ENCODE data around the gene TMEM204. TPM values are rescaled to one million over a fixed set of nuclear protein-coding genes. Genes with fewer than 3 reads are reported as not detected.

Gene TMEM204
- total and polyA plus RNA-seq, 8 donors: 2.4 to 9.8 (median 5.0) TPM

- TF ChIP-seq, protein P1, sequence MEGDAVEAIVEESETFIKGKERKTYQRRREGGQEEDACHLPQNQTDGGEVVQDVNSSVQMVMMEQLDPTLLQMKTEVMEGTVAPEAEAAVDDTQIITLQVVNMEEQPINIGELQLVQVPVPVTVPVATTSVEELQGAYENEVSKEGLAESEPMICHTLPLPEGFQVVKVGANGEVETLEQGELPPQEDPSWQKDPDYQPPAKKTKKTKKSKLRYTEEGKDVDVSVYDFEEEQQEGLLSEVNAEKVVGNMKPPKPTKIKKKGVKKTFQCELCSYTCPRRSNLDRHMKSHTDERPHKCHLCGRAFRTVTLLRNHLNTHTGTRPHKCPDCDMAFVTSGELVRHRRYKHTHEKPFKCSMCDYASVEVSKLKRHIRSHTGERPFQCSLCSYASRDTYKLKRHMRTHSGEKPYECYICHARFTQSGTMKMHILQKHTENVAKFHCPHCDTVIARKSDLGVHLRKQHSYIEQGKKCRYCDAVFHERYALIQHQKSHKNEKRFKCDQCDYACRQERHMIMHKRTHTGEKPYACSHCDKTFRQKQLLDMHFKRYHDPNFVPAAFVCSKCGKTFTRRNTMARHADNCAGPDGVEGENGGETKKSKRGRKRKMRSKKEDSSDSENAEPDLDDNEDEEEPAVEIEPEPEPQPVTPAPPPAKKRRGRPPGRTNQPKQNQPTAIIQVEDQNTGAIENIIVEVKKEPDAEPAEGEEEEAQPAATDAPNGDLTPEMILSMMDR (IDR thresholded peaks at IDR 0.05): no peak
- peak overlapping the region in 3 of 4 donors; percentile 16 to 59 (median 34) for H3K27ac ChIP-seq
- intact Hi-C loops (cut with DNase I): no loop called here
- ATAC-seq: no peak
- H3K36me3 ChIP-seq: no peaks in the 10 kb centered on the region
- no peak for FAIRE-seq
- H3K4me3 ChIP-seq: no peak overlapping the region
- 82 to 89% methylated on average over 10 of the region's 10 CpGs for WGBS, 2 donors
- H3K4me1 ChIP-seq: peaks cover 0 to 4% (median 0%) of the 10 kb centered on the region in 3 donors
- no peaks in the 10 kb centered on the region for H3K9me3 ChIP-seq
- no peaks in the 10 kb centered on the region for H3K27me3 ChIP-seq
- peak in 1 of 6 donors; percentile 40 for DNase-seq
Measured at GRCh38 chr16:1532771-1533170, 695 bp upstream of the TMEM204 start.

DNA sequence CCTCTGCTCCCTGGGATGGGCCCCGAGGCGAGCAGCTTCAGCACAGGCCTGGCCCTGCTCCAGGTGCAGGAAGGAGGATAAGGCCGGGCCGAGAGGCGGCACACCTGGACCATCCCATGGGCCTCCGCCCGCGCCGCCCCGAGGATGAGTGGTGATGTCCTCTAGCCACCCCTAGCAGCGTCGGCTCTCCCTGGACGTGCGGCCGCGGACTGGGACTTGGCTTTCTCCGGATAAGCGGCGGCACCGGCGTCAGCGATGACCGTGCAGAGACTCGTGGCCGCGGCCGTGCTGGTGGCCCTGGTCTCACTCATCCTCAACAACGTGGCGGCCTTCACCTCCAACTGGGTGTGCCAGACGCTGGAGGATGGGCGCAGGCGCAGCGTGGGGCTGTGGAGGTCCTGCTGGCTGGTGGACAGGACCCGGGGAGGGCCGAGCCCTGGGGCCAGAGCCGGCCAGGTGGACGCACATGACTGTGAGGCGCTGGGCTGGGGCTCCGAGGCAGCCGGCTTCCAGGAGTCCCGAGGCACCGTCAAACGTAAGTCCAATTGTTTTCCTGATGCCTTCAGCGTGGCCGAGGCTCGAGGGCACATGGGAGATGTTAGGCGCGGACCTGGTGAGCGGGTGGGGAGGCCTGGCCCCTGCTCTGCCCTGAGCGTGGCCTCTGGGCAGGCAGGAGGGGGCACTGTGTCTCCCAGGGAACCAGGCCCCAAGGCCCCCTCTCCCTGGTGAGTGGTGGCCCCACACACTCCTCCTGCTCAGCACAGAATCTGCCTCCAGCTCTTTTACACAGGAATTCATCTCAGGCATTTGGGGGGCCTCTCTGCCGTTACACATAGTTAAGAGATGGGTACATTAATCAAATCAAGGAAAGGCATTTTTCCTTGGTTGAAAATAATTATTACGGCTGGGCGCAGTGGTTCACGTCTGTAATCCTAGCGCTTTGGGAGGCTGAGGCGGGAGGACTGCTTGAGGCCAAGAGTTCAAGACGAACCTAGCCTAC, 855 bp downstream of the TMEM204 start:
- Histone ChIP-seq H3K4me1 (no peaks in the 10 kb centered on the region), H3K4me3 (peak overlapping the region; percentile 7 to 41 (median 22))

GRCh38 chr16:1535391-1536291, 2.2 kb downstream of the TMEM204 start:
- TF ChIP-seq, protein P1 (IDR thresholded peaks at IDR 0.05): no peak
- H3K4me1 ChIP-seq: no peaks in the 10 kb centered on the region
- no peaks in the 10 kb centered on the region for H3K36me3 ChIP-seq
- ATAC-seq (no peak), FAIRE-seq (no peak), DNase-seq (no peak)
- WGBS, 2 donors: 76 to 78% methylated on average over 39 of the region's 39 CpGs
- H3K27me3 ChIP-seq: no peaks in the 10 kb centered on the region
- intact Hi-C loops (cut with DNase I): no loop called here
- H3K27ac ChIP-seq: no peak overlapping the region
- no peaks in the 10 kb centered on the region for H3K9me3 ChIP-seq
- H3K4me3 ChIP-seq: peak overlapping the region in 2 of 4 donors; percentile 34 to 41

More for the DNA sequence above, 855 bp downstream of the TMEM204 start:
- intact Hi-C loops (cut with DNase I): no loop called here
- 77 to 80% methylated on average over 50 to 57 of the region's 57 CpGs for WGBS, 2 donors
- no peak for FAIRE-seq
- no peaks in the 10 kb centered on the region for H3K36me3 ChIP-seq
- no peaks in the 10 kb centered on the region for H3K27me3 ChIP-seq
- peak overlapping the region in 3 of 4 donors; percentile 28 to 59 (median 33) for H3K27ac ChIP-seq
- TF ChIP-seq, protein P1 (IDR thresholded peaks at IDR 0.05): no peak
- ATAC-seq: peak in 1 of 4 donors; percentile 3
- peak in 1 of 6 donors; percentile 66 for DNase-seq
- no peaks in the 10 kb centered on the region for H3K9me3 ChIP-seq

GRCh38 chr16:1536601-1537000, 3.1 kb downstream of the TMEM204 start:
- Histone ChIP-seq H3K27me3 (no peaks in the 10 kb centered on the region), H3K4me3 (peak overlapping the region in 2 of 4 donors; percentile 34 to 41), H3K27ac (no peak overlapping the region), H3K36me3 (no peaks in the 10 kb centered on the region), H3K9me3 (no peaks in the 10 kb centered on the region), H3K4me1 (no peaks in the 10 kb centered on the region)
- TF ChIP-seq, protein P1 (IDR thresholded peaks at IDR 0.05): no peak
- no peak for DNase-seq
- no peak for ATAC-seq
- intact Hi-C loops (cut with DNase I): no loop called here
- no peak for FAIRE-seq
- 76 to 82% methylated on average over 13 of the region's 13 CpGs for WGBS, 2 donors

All from pancreas (tissue), 10 donors.